ENCODE measurements around the gene NCCRP1.

- TF ChIP-seq CTCF (IDR thresholded peaks at IDR 0.05) = no peak
- no peak for TF ChIP-seq EZH2phosphoT487 (IDR thresholded peaks at IDR 0.05)
- no peak for TF ChIP-seq EZH2 (IDR thresholded peaks at IDR 0.05)
Measured at GRCh38 chr19:39174558-39175544, 21.9 kb upstream of the NCCRP1 start.
